ENCODE measurements around the gene COG7.

DNA sequence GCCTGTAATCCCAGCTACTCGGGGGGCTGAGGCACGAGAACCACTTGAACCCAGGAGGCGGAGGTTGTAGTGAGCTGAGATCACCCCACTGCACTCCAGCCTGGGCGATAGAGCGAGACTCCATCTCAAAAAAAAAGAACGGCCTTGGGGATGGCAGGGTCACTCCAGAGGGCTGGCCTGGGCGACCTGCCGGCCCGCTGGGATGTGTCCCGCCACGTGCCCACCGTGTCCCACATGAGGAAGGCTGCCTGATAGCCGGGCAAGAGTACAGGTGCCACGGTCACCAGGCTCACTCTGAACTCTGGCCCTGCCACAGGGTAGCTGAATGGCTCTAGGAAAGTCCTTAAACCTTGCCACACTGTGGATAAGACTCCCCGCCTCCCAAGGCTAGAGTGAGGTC, 67.5 kb downstream of the COG7 start:
- TF ChIP-seq CTCF (conservative IDR thresholded peaks at IDR 0.05 in 1 of 2, IDR thresholded peaks at IDR 0.05 in 1 of 2; ENCODE audit: low read depth in 1 of 2, low read length in 2 of 2) (no peak), EZH2 (IDR thresholded peaks at IDR 0.05; ENCODE audit: low read length, missing control alignments) (no peak)
